ENCODE measurements around the gene LMNA.
"Not testable (repeated sequence)": the region's sequence is repeated elsewhere in the genome, so short reads cannot be mapped to it uniquely, and the experiment has no call there.

The LMNA gene

DNA sequence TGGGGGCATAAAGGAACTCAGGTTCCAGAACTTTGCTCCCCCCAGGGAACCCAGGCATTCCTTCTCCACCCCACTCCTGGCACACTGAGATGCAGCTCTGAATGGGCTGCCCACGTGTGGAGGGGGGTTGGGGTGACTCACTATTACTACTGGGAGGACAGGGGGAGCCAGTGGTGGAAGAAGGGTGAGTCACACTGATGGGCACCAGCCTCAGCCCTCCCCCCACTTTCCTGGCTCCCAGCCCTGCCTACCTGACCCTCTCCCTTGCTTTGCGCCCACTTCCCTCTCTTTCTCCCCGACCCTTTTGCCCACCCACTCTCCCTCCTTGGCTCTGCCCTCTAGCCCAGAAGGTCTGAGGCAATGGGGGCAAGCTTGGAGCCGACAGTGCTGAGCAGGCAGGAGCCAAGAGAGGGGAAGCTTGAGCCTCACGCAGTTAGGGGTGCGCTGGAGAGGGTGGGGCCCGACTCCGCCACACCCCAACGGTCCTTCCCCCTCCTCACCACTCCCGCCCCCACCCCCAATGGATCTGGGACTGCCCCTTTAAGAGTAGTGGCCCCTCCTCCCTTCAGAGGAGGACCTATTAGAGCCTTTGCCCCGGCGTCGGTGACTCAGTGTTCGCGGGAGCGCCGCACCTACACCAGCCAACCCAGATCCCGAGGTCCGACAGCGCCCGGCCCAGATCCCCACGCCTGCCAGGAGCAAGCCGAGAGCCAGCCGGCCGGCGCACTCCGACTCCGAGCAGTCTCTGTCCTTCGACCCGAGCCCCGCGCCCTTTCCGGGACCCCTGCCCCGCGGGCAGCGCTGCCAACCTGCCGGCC is at the start of gene LMNA:
TSS of gene LMNA (plus strand) at position 611 of the 818 bp plus-strand sequence. CDS start 208 bp downstream, outside the sequence.
- DNase-seq = peak; percentile 82 to 85

DNA sequence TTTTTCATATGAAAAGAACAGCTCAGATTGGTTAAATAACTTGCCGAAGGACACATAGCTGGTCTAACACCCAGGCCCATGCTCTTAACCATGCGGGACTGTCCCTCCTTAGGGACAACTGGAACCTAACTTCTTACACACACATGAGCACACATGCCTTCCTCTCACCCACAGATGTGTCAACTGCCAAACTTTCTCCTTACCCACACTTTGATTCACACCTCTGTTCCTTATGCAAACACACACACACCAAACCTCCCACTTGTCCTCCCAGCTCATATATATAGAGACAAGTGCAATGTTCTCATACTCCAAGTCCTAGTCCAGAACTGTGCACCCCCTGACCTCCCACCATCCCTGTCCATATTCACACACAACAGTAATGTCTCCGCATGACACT is 49.3 kb upstream of the LMNA start:
- no peak for DNase-seq

DNA sequence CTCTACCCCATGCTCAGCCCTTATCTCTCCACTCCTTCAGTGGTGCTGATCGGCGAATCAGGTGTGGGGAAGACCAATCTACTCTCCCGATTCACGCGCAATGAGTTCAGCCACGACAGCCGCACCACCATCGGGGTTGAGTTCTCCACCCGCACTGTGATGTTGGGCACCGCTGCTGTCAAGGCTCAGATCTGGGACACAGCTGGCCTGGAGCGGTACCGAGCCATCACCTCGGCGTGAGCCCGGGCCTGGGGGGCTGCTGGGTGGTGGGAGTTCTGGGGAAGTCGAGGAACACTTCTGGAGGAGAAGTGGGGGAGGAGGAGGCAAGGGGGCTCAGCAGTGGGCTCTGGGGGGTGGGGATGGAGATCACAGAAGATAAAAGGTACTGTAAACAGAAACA is 48.6 kb upstream of the LMNA start:
- no peak for DNase-seq

DNA sequence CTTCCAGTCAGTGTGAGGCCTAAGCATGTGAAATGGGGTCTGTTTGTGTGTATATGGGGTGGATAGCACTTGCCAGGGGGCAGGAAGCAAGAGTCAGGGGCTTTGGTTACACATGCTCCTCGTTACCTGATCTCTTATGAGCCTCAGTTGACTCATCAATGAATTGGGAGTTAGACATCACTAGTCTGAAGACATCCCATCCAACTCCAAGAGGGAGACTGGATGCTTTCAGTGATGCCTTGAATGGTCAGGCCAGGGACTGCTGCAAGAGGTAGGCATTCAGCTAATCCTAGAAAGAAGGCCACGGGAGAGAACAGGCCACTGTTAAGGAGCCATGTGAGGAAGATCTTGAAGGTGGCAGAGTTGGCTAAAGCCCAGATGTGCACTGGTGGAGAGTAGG is 47.2 kb upstream of the LMNA start:
- DNase-seq = no peak

DNA sequence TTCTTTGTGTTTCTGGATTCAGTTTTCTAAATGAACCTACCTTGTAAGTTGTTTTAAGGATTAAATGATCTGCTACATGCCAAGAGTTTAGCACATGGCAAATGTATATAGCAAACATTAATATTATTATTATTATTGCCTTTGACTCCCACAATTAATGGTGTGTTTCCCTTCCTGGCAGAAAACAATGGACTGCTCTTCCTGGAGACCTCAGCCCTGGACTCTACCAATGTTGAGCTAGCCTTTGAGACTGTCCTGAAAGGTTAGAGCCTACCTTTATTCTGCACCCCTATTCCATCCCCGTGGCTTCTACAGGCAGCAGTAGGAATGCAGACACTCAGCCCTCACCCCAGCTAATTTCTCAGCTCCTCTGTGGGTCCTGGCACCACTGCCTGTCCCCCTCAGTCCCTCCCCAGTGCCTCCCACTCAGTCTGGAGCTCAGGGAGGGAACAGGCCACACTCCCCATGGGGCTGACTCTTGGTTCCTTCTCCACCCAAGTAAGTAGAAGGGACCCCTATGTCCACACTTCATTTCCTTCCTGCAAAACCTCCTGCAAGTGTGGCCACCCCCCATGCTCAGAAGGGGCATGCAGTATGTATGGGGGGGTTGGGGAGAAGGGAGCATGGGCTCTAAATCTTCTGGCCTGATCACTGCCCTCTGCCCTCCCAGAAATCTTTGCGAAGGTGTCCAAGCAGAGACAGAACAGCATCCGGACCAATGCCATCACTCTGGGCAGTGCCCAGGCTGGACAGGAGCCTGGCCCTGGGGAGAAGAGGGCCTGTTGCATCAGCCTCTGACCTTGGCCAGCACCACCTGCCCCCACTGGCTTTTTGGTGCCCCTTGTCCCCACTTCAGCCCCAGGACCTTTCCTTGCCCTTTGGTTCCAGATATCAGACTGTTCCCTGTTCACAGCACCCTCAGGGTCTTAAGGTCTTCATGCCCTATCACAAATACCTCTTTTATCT is 44.7 kb upstream of the LMNA start:
- no peak for DNase-seq

DNA sequence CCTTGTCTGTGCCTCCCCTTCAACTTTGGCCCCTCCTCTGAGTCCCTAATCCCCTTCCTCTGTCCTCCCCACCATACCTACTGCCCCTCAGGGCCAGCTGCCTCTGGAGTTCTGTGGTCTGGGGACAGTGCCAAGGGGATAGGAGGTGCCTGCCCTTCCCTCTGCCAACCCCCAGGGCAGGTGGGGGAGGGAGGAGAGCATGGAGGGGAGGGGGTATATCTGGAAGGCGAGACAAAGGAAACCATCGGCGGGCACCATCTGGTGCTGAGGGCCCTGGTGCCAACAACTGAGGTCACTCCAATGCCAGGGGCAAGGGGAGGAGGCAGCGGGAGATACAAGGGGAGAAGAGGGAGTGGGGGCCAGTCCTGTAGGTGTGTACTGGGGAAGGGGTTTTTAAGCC is 44.0 kb upstream of the LMNA start:
- no peak for DNase-seq

DNA sequence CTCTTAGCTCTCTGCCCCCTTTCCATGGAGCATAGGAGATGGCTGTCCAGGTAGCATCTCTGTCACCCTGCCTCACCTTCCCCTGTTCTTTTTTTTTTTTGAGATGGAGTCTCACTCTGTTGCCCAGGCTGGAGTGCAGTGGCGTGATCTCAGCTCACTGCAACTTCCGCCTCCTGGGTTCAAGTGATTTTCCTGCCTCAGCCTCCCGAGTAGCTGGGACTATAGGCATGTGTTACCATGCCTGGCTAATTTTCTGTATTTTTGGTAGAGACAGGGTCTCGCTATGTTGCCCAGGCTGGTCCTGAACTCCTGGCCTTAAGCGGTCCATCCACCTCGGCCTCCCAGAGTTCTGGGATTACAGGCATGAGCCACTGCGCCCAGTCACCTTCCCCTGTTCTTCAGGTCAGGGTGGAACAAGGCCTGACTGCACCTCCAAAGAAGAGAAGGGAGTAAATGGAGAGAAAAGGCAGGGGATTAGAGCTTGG is 43.1 kb upstream of the LMNA start:
- DNase-seq = not testable (repeated sequence)

DNA sequence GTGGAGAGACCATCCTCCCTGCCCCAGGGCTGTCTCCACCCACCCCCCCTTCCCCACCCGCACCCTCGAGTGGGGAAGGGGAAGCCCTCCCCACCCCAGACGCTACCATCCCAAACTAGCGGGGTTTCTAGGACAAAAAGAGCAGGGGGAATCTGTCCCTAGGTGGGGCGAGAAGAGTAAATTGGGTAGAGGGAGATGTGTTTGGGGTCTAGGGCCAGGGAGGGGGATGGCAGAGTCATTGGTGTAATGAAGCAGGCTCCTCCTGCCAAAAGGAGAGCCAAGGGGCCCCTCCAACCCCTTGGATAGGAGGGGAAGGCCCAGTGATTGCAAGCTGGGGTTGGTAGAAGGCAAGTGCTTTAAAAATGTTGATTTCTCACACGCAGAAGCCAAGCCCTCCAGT is 42.3 kb upstream of the LMNA start:
- no peak for DNase-seq

DNA sequence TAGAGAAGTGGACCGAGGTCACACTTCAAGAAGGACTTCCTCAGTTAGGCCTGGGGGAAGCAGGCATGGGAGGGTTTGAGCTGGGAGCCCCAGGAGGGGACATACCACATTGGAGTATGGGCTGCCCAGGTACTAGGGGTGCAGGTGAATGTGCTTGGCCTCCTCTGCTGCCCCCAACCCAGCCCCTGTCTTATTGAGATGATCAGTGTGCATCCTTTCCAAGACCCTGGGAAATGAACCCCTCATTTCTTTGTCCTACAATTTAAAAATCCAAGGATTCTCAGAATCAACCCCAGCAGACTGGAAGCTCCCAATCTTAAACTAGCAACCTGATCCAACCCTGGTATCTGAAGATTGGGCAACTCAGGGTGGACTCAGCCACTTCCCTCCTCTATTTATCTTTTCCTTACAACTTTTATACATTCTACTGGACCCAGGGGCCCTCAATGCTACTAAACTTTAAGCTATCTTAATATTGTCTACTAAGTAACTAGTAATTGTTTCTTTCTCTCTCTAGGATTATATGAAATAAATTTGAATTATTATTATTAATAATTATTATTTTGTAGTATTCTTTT is 41.3 kb upstream of the LMNA start:
- no peak for DNase-seq

DNA sequence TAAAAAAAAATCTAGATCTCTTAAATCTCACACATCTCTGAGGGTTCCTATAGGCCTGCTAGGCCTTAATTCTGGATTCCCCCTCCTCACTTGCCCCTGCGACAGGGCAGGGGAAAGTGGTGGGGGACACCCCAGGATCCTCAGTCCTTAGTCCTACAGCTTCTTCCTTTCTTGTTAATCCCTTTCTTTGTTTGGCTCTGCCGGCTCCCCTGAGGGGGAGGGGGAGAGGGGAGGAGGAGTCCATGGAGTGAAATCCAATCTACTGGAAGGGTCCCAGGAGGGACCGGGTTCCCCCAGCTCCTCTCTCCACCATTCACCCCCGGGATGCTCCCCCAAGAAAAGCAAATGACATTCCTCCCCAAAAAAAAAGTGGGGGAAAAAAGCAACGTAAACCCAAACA is 40.8 kb upstream of the LMNA start:
- no peak for DNase-seq

DNA sequence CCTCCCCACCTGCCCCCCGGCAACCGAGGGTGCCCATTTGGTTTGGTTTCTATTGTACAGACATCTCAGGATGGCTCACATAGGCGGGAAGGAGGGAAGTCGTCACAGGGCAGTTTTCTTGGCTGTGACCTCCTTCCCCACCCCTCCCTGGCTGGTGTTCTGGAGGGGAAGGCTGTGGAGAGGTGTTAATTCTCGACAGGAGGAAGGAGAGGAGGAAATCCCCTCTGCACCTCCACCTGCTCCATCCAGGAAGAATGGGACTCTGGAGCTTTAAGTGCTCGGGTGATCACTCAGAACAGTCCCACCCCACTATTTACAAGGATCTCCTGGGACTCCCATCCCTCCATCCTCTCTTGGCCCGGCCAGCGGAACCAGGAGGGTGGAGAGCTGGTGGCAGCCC is 39.9 kb upstream of the LMNA start:
- DNase-seq = no peak

DNA sequence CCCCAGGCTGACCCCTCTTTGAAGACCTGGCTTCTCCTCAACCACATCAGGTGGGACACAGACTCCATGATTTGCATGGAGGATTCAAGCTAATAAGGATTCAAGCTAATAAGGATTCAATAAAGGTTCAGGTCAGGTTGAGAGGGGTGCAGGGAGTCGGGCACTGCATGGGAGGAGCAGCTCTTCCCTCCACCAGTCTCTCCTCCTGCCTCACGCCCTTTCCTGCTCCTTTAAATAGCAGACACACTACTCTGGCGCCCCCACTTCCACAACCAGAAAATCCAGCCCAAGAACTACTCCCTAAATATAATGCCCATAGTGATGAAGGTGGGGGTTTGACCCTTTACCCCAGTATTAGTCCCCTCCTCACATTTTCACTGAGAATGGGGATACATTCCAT is 39.3 kb upstream of the LMNA start:
- DNase-seq = no peak

DNA sequence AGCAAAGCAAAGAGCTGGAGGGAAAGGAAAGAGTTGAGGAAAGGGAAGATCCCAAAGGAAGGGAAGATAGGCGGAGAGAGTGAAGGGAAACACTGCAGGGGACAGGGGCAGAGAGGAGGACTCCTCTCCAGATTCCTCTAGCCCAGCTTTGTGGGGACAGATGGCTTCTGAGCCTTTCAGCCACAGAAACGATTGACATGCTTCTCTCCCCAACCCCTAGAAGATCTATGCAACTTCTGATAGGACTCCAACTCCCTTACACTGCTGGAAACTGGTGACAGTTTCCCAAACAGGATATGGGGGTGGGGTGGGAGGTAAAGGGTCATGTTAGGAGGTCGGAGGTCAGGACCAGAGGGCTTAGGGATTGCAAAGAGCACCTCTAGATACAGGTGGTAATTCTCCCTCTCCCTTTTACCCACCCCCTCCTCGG is 38.7 kb upstream of the LMNA start:
- no peak for DNase-seq

DNA sequence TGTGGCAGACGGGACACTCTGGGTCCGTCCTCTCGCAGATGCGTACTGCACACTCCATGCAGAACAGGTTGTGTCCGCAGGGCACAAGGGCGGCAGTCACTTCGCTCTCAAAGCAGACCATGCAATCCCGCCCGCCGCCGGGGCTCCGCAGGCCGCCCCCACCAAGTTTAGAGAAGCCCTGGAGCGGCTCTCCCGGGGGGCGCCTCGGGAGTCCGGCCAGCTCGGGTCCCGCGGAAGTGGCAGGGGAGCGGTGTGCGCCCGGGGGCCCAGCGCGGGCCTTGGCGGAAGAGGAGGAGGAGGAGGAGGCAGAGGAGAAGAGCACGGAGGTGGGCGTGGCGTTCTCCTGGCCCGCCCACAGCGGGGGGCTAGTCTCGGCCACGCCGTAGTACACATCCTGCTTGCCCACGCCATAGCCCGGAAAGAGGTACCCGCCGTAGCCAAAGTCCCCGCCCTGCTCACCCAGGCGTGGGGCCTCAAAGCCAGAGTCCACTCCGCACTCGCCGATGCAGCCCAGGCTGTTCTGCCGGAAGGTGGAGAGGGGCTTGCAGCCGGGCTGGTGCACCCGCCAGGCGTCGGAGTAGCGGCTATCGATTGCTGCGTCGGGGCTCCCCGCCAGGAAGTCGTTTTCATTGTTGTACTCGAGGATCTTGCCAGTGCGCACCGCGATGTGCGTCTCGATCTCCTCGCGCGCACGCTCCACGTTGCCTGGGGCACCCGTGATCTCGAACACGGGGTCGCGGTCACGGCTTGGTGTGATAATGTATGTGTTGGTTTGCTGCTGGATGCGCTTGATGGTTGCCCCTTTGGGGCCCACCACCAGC is 37.7 kb upstream of the LMNA start:
- DNase-seq = no peak

DNA sequence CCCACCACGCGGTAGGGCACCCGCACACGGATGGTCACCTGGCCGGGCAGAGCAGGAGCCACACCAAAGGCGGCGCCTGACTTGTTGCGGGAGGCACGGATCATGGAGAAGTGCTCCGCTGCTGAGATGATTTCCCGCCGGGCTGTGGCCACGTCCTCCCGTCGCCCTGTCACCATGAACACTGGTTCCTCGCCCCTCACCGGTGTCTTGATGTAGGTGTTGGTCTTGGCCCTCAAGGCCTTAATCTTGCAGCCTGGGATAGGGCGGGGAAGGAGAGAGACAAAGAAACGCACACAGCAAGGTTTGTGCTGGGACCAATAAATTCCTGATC is 37.1 kb upstream of the LMNA start:
- DNase-seq = no peak

DNA sequence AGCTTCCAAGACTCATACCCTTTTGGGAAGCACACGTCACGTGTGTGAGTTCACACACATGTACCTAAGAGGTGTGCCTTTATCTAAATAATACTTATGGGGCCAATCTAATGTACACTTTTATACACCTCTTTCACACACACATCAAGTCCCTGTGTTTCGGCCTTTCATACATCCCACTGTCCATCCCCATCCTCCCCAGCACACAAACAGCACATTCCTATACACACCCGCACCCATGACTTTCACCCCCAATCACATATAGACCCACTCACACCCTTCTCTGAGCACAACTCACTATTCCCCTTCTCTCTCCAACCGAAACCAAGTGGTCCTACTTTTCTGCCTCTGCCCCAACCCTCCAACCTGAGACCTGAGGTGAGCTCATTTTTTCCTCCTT is 35.8 kb upstream of the LMNA start:
- DNase-seq = no peak

DNA sequence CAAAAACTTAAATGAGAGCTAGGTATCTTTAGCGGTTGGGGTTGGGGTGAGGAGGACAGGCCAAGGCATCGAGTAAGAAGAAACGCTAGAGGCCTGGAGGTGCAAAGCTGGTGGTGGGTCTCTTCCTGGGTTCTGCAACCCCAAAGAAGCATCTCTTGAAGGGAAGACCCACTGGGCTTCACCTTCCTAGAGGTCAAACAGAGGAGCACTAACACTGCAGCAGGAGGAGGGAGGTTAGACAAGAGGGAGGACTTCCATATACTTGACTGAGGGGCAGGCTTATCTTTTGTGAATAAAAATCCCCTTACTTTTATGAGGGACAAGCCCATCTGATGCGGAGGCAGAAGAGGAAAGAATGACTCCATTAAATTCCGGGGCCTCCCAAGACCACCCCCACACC is 34.7 kb upstream of the LMNA start:
- DNase-seq = no peak

DNA sequence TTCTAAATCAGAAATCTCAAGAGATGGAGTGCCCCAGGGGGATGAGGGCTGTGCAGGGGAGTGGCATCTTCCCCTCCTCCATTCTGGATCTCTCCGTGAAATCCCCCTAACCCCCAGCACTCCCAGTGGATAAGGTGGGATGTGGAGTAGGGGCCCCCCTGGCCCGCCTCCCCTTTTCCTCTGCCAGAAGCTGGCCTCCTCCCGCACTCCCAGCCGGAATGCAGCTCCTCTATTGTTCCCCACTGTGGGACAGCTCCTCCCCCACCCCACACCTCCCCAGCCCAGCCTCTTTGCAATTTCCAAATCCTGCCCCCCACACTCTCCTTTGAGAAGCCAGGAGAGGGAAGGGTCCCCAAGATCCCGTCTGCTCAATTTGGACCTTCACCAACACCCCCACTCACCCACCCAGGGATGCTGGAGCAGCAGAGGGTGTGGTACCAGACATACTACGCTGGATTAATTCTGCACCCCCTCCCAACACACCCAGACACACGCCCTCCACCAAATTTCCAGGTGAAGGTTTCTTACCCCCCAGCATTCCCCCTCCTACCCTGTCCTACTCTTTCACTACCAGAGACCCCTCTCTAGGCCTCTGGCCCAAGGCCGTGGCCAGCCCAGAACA is 34.2 kb upstream of the LMNA start:
- DNase-seq = no peak

DNA sequence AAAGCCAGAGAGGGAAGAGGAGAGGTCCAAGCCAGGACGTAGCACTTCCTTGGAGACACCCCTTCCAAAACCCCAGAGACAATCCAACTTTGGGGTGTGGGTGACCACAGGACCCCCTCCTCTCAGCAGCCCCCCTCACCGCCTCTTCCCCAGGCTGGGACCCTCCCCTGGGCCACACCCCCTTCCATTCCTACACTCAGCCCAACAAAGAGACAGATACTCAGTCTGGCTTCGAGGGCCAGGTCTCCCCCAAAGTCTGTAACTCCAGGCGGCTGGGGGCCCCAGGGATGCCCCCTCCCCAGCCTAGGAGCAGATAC is 33.7 kb upstream of the LMNA start:
- DNase-seq = no peak

DNA sequence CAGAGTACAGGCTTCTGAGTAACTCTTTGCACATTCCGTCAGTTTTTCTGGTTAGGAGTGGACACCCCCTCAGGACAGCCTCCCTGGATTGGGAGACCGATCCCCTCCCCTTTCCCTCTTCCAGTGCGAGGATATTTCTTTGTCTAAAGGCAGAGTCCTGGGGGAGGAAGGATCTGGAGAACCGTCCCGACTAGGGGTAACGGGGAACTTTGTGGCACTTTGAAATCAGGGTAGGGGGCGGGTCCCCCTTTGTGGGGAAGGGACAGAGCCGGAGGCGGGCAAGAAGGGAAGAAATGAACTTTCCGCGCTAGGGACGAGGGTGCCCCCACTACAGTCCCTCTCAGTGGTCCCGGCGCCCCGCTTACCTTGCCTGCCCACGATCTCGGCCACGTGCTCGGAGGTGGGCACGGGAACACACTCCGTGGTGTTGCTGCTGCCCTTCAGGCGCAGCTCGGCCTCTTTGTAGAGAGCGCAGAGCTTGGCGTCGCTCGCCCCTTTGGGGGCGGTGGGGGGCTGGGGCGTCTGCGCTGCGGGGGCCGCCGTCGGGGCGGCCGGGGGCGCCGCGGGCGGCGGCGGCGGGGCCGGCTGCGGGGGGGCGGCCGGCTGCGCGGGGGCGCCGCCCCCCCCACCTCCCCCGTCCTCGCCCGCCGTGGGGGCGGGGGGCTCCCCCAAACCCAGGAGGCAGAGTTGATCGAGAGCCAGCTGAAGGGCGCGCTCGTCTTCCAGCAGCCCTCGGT is 33.2 kb upstream of the LMNA start:
- no peak for DNase-seq

DNA sequence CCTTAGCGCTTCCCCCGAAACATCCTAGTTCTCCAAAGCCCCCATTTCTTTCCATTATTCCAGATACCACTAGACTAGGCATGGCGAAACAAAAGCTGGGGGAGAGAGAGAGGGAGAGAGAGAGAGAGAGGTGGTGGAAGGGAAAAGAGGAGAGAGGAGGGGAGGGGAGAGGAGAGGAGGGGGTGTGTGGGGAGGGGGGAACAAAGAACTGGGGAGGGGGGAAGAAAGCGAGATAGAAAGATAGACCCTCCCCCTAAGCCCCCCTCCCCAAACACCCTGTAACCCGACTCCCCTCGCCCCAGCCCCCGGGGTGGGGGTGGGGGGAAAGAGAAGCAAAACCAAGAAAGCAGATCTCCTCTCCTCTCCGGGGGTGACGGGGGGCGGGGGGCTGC is 32.6 kb upstream of the LMNA start:
- no peak for DNase-seq

Data from activated CD4-positive, alpha-beta T cell treated with anti-CD3 and anti-CD28 coated beads, Interleukin-2, amount 50 U/mL, for 4 hours (primary cell).